Gastrocnemius medialis (tissue), 4 donors: Measurements from ENCODE around the gene VAV2.

Source experiments
- POLR2A ChIP-seq, 2 donors: fragments of 450-650 bp; IDR thresholded peaks; one replicate each; pipeline ENCODE4 v1.6.1; 2017; ENCODE audit warnings: antibody characterized with exemption in 2 of 2, mild to moderate bottlenecking in 2 of 2, moderate library complexity in 2 of 2
- TF ChIP-seq, protein P1 (sequence below), 5 experiments: fragments of 450-650 bp in 3 of 5; fragments of 200-600 bp in 2 of 5; sonication (generic) in 2 of 5; IDR thresholded peaks in 4 of 5; conservative IDR thresholded peaks in 1 of 5; 1 replicate in 4 of 5; 2 replicates in 1 of 5; pipeline ENCODE4 v1.5.1; 2016 to 2019; ENCODE audit warnings: antibody characterized with exemption in 5 of 5, mild to moderate bottlenecking in 3 of 5, moderate library complexity in 3 of 5

DNA sequence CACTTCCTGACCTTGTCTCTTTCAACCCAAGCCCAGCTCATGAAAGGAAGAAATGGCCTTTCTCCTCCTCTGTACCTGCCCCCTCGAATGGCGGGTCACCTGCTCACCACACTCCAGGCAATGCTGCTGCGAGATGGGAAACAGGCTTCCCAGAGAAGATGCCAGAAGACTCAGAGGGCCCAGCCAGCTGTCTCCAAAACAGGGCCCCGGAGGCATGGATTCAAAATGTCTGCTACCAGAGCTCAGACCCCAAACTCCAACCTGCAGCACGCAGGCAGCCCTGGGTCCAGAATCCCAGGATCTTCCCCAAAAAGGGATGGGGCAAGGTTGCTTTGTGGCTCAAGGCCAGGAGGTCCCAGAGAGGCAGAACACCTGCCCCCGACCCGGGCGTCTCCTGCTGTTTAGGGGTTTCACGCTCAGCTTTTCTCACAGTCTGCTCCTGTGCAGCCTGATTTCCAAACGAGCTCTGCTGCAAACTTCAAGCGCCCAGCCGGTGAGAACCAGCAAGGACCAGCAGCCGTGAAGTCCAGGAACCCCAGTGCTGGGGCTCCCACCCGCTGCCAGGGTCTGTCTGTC, 42.5 kb downstream of the VAV2 start:
- no peak for TF ChIP-seq POLR2A (IDR thresholded peaks at IDR 0.05)
- TF ChIP-seq, protein P1, sequence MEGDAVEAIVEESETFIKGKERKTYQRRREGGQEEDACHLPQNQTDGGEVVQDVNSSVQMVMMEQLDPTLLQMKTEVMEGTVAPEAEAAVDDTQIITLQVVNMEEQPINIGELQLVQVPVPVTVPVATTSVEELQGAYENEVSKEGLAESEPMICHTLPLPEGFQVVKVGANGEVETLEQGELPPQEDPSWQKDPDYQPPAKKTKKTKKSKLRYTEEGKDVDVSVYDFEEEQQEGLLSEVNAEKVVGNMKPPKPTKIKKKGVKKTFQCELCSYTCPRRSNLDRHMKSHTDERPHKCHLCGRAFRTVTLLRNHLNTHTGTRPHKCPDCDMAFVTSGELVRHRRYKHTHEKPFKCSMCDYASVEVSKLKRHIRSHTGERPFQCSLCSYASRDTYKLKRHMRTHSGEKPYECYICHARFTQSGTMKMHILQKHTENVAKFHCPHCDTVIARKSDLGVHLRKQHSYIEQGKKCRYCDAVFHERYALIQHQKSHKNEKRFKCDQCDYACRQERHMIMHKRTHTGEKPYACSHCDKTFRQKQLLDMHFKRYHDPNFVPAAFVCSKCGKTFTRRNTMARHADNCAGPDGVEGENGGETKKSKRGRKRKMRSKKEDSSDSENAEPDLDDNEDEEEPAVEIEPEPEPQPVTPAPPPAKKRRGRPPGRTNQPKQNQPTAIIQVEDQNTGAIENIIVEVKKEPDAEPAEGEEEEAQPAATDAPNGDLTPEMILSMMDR (IDR thresholded peaks at IDR 0.05 in 4 of 5, conservative IDR thresholded peaks at IDR 0.05 in 1 of 5) = no peak
